Measurements from ENCODE around the gene ZRANB1. TPM values are rescaled to one million over a fixed set of nuclear protein-coding genes. Genes with fewer than 3 reads are reported as not detected.

Gene ZRANB1
- total and polyA plus RNA-seq, 2 of the 4 experiments (the other 2 are of a cell fraction): 11.2 to 24.7 TPM

GRCh38 chr10:124928087-124928486, 13.8 kb upstream of the ZRANB1 start:
- Histone ChIP-seq H3K14ac (replicated peaks; ENCODE audit: low read depth, low read length) (no peak overlapping the region), H3K4ac (ENCODE audit: low read depth, low read length) (no peak overlapping the region), H3K18ac (ENCODE audit: low read depth, low read length) (no peak overlapping the region), H3K9me1 (ENCODE audit: insufficient read depth, low read length) (peaks cover 9% of the 10 kb centered on the region), H4K20me1 (ENCODE audit: insufficient read depth, low read length) (peaks cover 89% of the 10 kb centered on the region), H2BK15ac (ENCODE audit: low read depth, low read length) (no peak overlapping the region), H2AK9ac (replicated peaks; ENCODE audit: low read depth, low read length, poor library complexity) (no peak overlapping the region), H3K9me3 (ENCODE audit: control insufficient read depth, insufficient read depth, low read length) (no peaks in the 10 kb centered on the region), H2BK120ac (ENCODE audit: low read depth, low read length) (no peak overlapping the region), H2BK5ac (ENCODE audit: low read depth, low read length, poor library complexity, severe bottlenecking) (no peak overlapping the region), H4K91ac (ENCODE audit: insufficient read depth, low read depth, low read length) (no peak overlapping the region), H4K8ac (ENCODE audit: low read depth in 2 of 2, low read length in 2 of 2) (no peak overlapping the region), H4K5ac (ENCODE audit: low read depth, low read length) (no peak overlapping the region), H3K4me1 (ENCODE audit: control insufficient read depth, insufficient read depth, low read length) (peaks cover 4% of the 10 kb centered on the region; the same call in 1 of the 2 replicates), H3K27ac (ENCODE audit: insufficient read depth, low read length) (no peak overlapping the region), H3K36me3 (ENCODE audit: control insufficient read depth, insufficient read depth, low read length) (peaks cover 6% of the 10 kb centered on the region), H2AK5ac (ENCODE audit: low read depth, low read length) (no peak overlapping the region), H3K79me1 (ENCODE audit: low read depth in 1 of 2, low read length in 2 of 2) (peaks cover 12 to 64% of the 10 kb centered on the region in 2 experiments; a peak in 3 of 4 replicates), H2AFZ (replicated peaks; ENCODE audit: low read length, poor library complexity) (no peak overlapping the region), H3K23ac (ENCODE audit: low read depth, low read length) (0 out of 2 replicates have a peak overlapping the region, but pooled peaks have one; percentile 12), H3K4me3 (ENCODE audit: insufficient read depth, low read depth, low read length) (no peak overlapping the region), H3K4me2 (ENCODE audit: low read depth, low read length) (no peak overlapping the region), H3K56ac (ENCODE audit: extremely low read depth, insufficient read depth, low read length) (no peak overlapping the region), H3K27me3 (ENCODE audit: control insufficient read depth, insufficient read depth, low read length) (no peaks in the 10 kb centered on the region), H3K9ac (ENCODE audit: low read depth, low read length) (no peak overlapping the region), H2BK20ac (ENCODE audit: low read depth, low read length) (no peak overlapping the region)
- BruUV-seq (replicated peaks): no TSS peak
- dilution Hi-C loops (cut with HindIII; ENCODE audit: low sequenced_read_pairs, unreplicated experiment) (no loop called here), intact Hi-C loops (cut with micrococcal nuclease) (no loop called here), in situ Hi-C loops (cut with MboI; ENCODE audit: low sequenced_read_pairs) (no loop called here)
- WGBS, 2 experiments (ENCODE audit: extremely low coverage in 2 of 2, insufficient read length in 1 of 2): 75% methylated on average over 2 of the region's 7 CpGs; no CpG with 5 or more reads in 1 of the 2 experiments
- ChIA-PET POLR2A (ENCODE audit: unreplicated experiment) (no interaction called here), CTCF (no interaction called here)
- DNase-seq (no peak), ATAC-seq (ENCODE audit: low read depth) (no peak)
- TF ChIP-seq MXI1 (IDR thresholded peaks at IDR 0.05; ENCODE audit: borderline replicate concordance, low read depth, low read length) (no peak), NFE2L2 (IDR thresholded peaks at IDR 0.05; ENCODE audit: low read depth, low read length) (no peak), RCOR1 (IDR thresholded peaks at IDR 0.05; ENCODE audit: insufficient replicate concordance, low read length) (no peak), SMC3 (IDR thresholded peaks at IDR 0.05; ENCODE audit: low read depth, low read length) (no peak), ELK1 (IDR thresholded peaks at IDR 0.05; ENCODE audit: borderline replicate concordance, low read depth, low read length) (no peak), RFX5 (IDR thresholded peaks at IDR 0.05; ENCODE audit: low read depth, low read length) (no peak), MAZ (IDR thresholded peaks at IDR 0.05; ENCODE audit: borderline replicate concordance, low read depth, low read length) (no peak), MAFK (IDR thresholded peaks at IDR 0.05; ENCODE audit: low read depth, low read length) (no peak), BHLHE40 (IDR thresholded peaks at IDR 0.05; ENCODE audit: low read depth, low read length) (no peak), CEBPB (IDR thresholded peaks at IDR 0.05; ENCODE audit: low read depth, low read length) (no peak), FOS (IDR thresholded peaks at IDR 0.05; ENCODE audit: low read depth, low read length) (no peak), POLR2A (IDR thresholded peaks at IDR 0.05; ENCODE audit: low read depth, low read length) (no peak), RAD21 (IDR thresholded peaks at IDR 0.05; ENCODE audit: low read length) (no peak), CHD1 (IDR thresholded peaks at IDR 0.05; ENCODE audit: low read depth, low read length) (no peak)
- TF ChIP-seq, protein P1, sequence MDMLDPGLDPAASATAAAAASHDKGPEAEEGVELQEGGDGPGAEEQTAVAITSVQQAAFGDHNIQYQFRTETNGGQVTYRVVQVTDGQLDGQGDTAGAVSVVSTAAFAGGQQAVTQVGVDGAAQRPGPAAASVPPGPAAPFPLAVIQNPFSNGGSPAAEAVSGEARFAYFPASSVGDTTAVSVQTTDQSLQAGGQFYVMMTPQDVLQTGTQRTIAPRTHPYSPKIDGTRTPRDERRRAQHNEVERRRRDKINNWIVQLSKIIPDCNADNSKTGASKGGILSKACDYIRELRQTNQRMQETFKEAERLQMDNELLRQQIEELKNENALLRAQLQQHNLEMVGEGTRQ (IDR thresholded peaks at IDR 0.05; ENCODE audit: low read depth, low read length): no peak
- TF ChIP-seq, protein P2, sequence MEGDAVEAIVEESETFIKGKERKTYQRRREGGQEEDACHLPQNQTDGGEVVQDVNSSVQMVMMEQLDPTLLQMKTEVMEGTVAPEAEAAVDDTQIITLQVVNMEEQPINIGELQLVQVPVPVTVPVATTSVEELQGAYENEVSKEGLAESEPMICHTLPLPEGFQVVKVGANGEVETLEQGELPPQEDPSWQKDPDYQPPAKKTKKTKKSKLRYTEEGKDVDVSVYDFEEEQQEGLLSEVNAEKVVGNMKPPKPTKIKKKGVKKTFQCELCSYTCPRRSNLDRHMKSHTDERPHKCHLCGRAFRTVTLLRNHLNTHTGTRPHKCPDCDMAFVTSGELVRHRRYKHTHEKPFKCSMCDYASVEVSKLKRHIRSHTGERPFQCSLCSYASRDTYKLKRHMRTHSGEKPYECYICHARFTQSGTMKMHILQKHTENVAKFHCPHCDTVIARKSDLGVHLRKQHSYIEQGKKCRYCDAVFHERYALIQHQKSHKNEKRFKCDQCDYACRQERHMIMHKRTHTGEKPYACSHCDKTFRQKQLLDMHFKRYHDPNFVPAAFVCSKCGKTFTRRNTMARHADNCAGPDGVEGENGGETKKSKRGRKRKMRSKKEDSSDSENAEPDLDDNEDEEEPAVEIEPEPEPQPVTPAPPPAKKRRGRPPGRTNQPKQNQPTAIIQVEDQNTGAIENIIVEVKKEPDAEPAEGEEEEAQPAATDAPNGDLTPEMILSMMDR (conservative IDR thresholded peaks at IDR 0.05; ENCODE audit: low read depth, low read length): no peak

Measured in IMR-90 (cell line).